ENCODE measurements around the gene ZNF407.

ZNF407 gene

DNA sequence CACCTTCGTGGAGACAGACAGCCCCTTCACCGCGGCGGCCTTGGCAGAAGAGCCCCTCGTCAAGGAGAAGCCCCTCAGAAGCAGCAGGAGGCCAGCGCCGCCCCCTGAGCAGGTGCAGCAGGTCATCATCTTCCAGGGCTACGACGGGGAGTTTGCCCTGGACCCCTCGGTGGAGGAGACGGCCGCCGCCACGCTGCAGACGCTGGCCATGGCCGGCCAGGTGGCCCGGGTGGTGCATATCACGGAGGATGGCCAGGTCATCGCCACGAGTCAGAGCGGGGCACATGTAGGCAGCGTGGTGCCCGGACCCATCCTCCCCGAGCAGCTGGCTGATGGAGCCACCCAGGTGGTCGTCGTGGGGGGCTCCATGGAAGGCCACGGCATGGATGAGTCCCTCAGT is 465.5 kb downstream of the ZNF407 start:
- FAIRE-seq = no peak

DNA sequence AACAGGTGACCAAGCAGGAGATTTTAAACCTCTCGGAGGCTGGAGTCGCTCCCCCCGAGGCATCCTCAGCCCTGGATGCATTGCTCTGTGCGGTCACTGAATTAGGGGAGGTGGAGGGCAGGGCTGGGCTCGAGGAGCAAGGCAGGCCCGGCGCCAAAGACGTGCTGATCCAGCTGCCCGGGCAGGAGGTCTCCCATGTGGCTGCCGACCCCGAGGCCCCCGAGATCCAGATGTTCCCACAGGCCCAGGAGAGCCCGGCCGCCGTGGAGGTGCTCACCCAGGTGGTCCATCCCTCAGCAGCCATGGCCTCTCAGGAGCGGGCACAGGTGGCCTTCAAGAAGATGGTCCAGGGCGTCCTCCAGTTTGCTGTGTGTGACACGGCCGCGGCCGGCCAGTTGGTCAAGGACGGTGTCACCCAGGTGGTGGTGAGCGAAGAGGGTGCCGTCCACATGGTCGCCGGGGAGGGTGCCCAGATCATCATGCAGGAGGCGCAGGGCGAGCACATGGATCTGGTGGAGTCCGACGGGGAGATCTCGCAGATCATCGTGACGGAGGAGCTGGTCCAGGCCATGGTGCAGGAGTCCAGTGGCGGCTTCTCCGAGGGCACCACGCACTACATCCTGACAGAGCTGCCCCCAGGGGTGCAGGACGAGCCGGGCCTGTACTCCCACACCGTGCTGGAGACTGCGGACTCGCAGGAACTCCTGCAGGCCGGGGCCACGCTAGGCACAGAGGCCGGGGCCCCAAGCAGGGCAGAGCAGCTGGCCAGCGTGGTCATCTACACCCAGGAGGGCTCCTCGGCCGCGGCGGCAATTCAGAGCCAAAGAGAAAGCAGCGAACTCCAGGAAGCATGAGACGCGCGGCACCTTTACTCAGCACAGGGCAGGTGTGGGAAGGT is 466.2 kb downstream of the ZNF407 start:
- FAIRE-seq = no peak

DNA sequence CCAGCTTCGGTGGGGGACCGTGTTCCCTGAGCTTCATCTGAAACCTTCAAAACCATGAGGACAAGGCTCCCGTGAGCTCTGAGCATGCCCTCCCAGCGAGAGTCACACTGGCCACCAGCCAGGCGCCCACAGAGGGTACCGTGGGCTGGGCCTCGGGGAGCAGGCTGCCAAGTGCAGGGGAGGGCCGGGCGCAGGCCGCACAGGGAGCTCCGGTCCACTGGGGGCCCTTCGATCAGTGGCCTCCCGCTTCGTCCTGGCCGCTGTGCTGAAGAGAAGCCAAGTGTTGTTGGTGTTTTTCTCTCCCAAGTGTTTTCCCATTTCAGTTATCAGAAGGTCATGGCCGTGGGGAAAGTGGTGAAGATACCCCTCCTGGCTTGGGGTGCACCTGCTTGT is 466.8 kb downstream of the ZNF407 start:
- no peak for FAIRE-seq

- no peak for FAIRE-seq
Measured at GRCh38 chr18:75065251-75066000, 467.8 kb downstream of the ZNF407 start.

GRCh38 chr18:75066021-75066880 is 468.6 kb downstream of the ZNF407 start:
- no peak for FAIRE-seq

DNA sequence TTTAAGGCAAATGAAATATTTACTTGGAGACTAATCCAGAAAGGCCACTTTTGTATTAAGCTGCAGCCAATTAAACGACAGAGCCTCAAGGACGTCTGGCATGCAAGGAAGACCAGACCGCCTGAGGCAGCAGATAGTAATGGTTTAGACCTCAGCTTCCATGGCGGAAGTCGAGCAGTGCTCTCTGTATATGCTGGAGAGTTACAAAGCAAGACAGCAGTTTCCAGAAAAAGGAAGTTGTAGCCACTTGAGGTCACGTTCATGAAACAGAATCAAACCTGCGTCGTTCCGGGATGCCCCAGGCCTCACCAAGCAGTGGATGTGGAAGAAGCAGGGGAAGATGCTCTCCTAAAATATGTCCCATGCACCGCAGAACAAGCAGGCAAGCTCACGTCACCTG is 469.3 kb downstream of the ZNF407 start:
- FAIRE-seq = no peak

- FAIRE-seq = no peak
Measured at GRCh38 chr18:75067996-75068645, 470.5 kb downstream of the ZNF407 start.

GRCh38 chr18:75068682-75069435 is 471.2 kb downstream of the ZNF407 start:
- FAIRE-seq = no peak

GRCh38 chr18:75070235-75070624 is 472.6 kb downstream of the ZNF407 start:
- FAIRE-seq = no peak

DNA sequence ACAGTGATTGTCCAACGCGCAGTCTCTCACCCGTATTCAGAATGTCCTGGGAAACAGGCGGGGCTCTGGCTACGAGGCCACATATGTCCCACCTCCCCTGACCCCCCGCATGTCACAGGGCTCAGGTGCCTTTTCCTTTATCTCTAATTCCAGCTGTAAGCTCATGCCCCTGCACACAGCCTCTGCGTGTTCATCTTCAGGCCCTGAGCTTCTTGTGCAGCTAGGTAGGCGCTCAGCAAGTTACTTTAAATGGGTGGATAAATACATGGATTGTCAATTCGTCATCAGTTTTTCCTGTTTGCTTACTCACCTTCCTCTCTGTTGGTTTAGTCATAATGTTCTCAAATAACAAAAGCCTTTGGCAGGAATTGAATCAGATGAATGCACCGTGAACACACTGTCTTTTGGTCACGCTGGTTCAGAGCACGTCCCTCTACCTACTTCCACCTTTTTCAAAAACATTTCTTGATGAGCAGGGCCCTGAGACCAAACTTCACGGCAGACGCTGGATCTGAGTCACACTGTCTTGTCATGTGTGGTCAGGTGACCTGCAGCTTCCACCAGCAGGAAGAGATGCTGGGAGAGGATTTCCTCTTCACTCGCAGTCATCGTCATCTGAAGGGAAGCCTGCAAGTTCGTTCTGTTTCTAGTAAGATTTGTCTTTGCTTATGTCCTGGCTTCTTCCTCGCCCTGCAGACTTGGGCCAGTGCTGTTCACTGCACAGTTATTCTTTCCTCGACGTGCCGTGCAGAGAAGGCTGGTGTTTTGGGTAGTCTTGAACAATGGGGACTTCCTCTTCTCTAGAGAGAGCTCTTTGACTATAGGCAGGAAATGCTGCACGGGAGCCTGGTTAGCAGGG is 473.2 kb downstream of the ZNF407 start:
- no peak for FAIRE-seq

GRCh38 chr18:75071484-75071785 is 473.8 kb downstream of the ZNF407 start:
- FAIRE-seq = no peak

DNA sequence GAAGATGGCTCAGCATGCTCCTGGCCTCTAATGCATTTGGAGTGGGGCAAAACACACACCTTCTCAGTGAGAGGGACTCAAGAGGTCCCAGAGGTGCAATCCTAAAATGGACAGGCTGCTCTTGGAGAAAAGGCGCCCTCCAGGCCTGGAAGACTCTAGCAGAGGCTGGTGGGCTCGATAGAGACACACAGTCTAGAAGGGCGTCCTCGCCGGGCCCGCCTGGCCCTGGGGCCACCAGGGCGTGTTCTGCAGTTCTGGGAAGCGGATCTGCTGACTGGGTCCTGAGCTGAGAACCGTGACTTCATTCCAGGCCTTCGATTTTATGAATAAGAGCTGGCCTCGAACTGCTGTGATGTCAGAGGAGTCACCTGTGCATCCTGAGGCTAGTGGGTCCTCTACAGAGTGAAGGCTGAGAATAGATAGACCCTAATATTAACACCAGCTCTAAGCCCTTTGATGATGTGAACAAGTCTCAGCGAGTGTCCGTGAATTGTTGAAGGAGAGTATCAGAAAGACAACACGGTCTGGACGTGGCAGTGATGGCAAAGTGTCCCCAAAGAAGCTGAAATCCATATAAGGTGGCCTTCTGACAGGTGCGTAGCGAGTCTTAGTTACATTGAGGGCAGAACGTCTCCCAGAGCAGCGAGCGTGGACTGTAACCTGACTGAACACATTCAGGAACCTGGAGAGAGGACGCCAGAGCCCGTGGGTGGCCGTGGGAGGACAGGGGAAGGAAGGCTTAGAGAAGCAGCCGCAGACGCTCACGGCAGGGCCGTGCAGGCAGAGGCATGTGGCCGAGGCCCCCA is 474.4 kb downstream of the ZNF407 start:
- FAIRE-seq = no peak

DNA sequence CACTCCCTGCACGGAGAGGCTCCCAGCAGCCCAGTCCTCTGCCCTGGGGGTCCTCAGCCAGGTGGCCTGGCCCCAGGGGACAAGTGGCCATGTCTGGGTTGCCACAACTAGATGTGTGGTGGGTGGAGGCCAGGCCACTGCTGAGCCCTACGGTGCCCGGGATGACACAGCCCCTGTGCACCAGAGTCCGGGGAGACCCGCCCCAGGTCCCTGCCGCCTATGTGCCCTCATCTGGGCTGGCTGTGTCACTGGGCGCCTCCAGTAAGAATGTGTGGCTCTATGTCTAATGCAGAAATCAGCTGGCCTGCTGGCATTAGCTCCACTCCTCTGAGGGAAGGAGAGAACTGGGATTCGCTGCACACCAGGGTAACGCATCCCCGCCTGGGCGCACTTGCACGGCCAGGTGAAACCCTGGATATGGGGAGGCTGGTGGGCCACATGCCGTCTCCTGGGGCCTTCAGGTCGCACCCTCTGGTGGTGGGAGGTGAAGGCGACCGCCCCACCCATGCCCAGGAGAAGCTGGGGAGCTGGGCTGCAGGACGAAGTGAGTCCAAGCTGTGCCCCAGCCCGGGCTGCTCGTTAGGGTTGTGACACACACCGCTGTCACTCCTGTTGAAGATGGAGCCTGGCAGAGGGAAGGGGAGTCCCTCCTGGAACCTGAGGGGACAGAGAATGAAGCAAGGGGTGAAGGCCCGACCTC is 475.2 kb downstream of the ZNF407 start:
- no peak for FAIRE-seq

DNA sequence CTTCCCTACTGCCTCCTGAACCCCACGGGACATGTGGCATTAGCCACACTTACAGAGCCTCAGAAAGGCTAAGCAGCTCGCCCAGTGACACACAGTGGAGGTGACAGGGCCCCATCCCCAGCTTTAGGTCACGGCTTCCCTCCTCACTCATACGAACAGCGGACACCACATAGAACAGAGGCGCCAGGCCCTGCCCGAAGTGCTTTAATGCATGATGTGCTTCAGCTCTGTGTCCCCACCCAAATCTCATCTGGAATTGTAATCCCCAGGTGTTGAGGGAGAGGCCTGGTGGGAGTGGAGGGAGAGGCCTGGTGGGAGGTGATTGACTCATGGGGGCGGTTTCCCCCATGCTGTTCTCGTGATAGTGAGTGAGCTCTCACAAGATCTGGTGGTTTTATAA is 476.0 kb downstream of the ZNF407 start:
- no peak for FAIRE-seq

- FAIRE-seq = no peak
Measured at GRCh38 chr18:75074196-75075015, 476.7 kb downstream of the ZNF407 start.

GRCh38 chr18:75075016-75075305 is 477.3 kb downstream of the ZNF407 start:
- no peak for FAIRE-seq

DNA sequence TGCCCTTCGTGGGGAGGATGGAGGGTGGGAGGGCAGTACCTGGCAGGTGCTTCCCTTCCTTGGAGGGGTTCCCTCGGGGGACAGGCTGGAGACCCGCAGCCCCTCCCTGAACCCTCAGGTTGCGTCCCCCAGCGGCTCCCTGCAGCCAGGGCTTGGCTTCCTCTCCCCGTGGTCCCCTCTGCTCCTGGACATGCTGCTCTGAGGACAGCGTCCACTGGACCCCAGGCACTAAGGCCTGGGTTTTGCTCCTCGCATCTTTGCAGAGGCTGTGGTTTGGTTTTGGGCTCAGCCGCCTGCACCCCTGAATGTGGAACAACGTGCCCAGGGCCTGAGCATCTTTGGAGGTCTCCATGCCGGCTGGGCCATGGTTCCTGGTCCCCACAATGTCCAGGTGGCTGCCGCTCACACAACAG is 477.8 kb downstream of the ZNF407 start:
- no peak for FAIRE-seq

DNA sequence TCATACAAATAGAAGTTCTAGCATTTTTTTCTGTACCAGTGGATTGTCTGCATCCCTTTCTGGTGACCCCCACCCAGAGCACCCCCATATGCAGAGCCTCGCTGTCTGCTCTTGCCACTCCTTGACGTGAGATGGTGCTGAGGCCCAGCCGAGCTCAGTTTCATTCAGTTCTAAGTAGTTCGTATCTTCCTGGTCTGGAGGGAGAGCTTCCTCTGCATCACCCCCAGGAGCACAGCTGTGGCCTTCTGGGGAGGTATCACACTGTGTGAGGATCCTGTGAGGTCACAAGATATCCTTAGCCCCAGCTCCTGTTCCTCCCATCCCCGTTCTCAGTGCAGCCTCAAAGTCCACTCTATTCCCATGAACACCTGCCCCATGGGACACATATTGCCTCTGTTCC is 478.6 kb downstream of the ZNF407 start:
- no peak for FAIRE-seq

DNA sequence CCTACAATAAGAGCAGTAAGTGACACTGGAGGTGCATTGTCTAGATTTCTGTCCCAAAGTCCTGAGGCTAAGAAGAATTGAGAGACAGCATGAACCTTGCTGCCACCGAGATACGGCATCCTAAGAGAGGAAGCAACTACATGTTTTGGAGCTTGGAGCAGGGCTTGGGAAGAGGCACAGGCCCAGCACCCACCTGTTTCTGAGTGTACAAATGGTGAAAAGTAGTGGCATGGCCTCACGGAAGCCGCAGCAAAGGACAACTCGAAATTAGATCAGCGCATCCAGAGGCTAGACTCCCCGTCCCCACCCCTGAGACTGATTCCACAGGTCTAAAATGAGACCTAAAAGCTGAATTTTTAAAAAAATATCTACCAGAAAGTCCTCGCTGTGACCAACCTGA is 483.8 kb downstream of the ZNF407 start:
- no peak for FAIRE-seq

Measured in TTC549 (cell line).